Measurements from ENCODE around the gene RIC8B. TPM values are rescaled to one million over a fixed set of nuclear protein-coding genes. Genes with fewer than 3 reads are reported as not detected.

RIC8B gene
- polyA plus RNA-seq, 3 donors, result 2.7 to 3.8 (median 2.7) TPM

- Mint-ChIP-seq H3K9me3 (no peaks in the 10 kb centered on the region), H3K36me3 (peaks cover 19 to 28% of the 10 kb centered on the region in 2 donors), H3K27me3 (ENCODE audit: low read depth in 3 of 3) (peaks cover 0 to 2% (median 0%) of the 10 kb centered on the region in 3 donors), H3K27ac (no peak overlapping the region), H3K4me1 (no peaks in the 10 kb centered on the region), H3K4me3 (no peak overlapping the region)
- DNase-seq, result no peak
- Histone ChIP-seq H3K4me2 (replicated peaks; ENCODE audit: extremely low read depth, low read length, poor library complexity, severe bottlenecking) (no peak overlapping the region), H3K27me3 (ENCODE audit: control insufficient read depth in 2 of 2, insufficient read depth in 2 of 2, low read length in 2 of 2) (no peaks in the 10 kb centered on the region), H3K36me3 (replicated peaks in 1 of 2; ENCODE audit: control insufficient read depth in 1 of 2, insufficient read depth in 2 of 2, low read length in 2 of 2) (peaks cover 2 to 14% of the 10 kb centered on the region in 2 donors), H3K4me3 (replicated peaks in 1 of 3; ENCODE audit: low read depth in 2 of 3, low read length in 3 of 3) (no peak overlapping the region), H3K4me1 (ENCODE audit: control insufficient read depth in 1 of 2, insufficient read depth in 2 of 2, low read length in 2 of 2) (no peaks in the 10 kb centered on the region), H3K79me2 (ENCODE audit: insufficient read depth, low read length) (no peaks in the 10 kb centered on the region), H3K27ac (ENCODE audit: low read depth in 1 of 2, low read length in 2 of 2) (no peak overlapping the region), H2AFZ (ENCODE audit: insufficient read depth, low read depth, low read length, poor library complexity, severe bottlenecking) (no peak overlapping the region), H3K9me3 (replicated peaks in 1 of 2; ENCODE audit: control insufficient read depth in 1 of 2, insufficient read depth in 1 of 2, low read length in 2 of 2) (no peaks in the 10 kb centered on the region), H3K9ac (ENCODE audit: insufficient read depth, low read length, poor library complexity, severe bottlenecking) (no peak overlapping the region), H4K20me1 (ENCODE audit: insufficient read depth, low read length) (no peaks in the 10 kb centered on the region)
- intact Hi-C loops (cut with micrococcal nuclease), result no loop called here
- TF ChIP-seq CTCF (IDR thresholded peaks at IDR 0.05), result no peak
- 75% methylated on average over 2 of the region's 3 CpGs for WGBS (ENCODE audit: insufficient coverage)
These were observed 30.2 kb downstream of the RIC8B start for GRCh38 chr12:106804668-106805067.

GRCh38 chr12:106814714-106815113 is 40.2 kb downstream of the RIC8B start:
- Histone ChIP-seq H3K27me3 (ENCODE audit: control insufficient read depth in 2 of 2, insufficient read depth in 2 of 2, low read length in 2 of 2) (no peaks in the 10 kb centered on the region), H3K4me1 (ENCODE audit: control insufficient read depth in 1 of 2, insufficient read depth in 2 of 2, low read length in 2 of 2) (no peaks in the 10 kb centered on the region), H3K27ac (ENCODE audit: low read depth in 1 of 2, low read length in 2 of 2) (no peak overlapping the region), H3K79me2 (ENCODE audit: insufficient read depth, low read length) (no peaks in the 10 kb centered on the region), H3K9me3 (replicated peaks in 1 of 2; ENCODE audit: control insufficient read depth in 1 of 2, insufficient read depth in 1 of 2, low read length in 2 of 2) (no peaks in the 10 kb centered on the region), H2AFZ (ENCODE audit: insufficient read depth, low read depth, low read length, poor library complexity, severe bottlenecking) (no peak overlapping the region), H3K4me2 (replicated peaks; ENCODE audit: extremely low read depth, low read length, poor library complexity, severe bottlenecking) (no peak overlapping the region), H4K20me1 (ENCODE audit: insufficient read depth, low read length) (no peaks in the 10 kb centered on the region), H3K4me3 (replicated peaks in 1 of 3; ENCODE audit: low read depth in 2 of 3, low read length in 3 of 3) (no peak overlapping the region), H3K9ac (ENCODE audit: insufficient read depth, low read length, poor library complexity, severe bottlenecking) (no peak overlapping the region), H3K36me3 (replicated peaks in 1 of 2; ENCODE audit: control insufficient read depth in 1 of 2, insufficient read depth in 2 of 2, low read length in 2 of 2) (peaks cover 9 to 21% of the 10 kb centered on the region in 2 donors)
- no peak for DNase-seq
- Mint-ChIP-seq H3K27me3 (ENCODE audit: low read depth in 3 of 3) (no peaks in the 10 kb centered on the region), H3K4me1 (no peaks in the 10 kb centered on the region), H3K27ac (no peak overlapping the region), H3K36me3 (peaks cover 19 to 25% of the 10 kb centered on the region in 2 donors), H3K4me3 (no peak overlapping the region), H3K9me3 (no peaks in the 10 kb centered on the region)
- no peak for TF ChIP-seq CTCF (IDR thresholded peaks at IDR 0.05)
- intact Hi-C loops (cut with micrococcal nuclease), result no loop called here
- 100% methylated on average over 4 of the region's 6 CpGs for WGBS (ENCODE audit: insufficient coverage)

Data from CD14-positive monocyte (primary cell).